Smooth muscle cell (in vitro differentiated cells): Measurements from ENCODE around the gene IFNL2. TPM values are rescaled to one million over a fixed set of nuclear protein-coding genes. Genes with fewer than 3 reads are reported as not detected.

Source experiments
- DNase-seq: peaks from one replicate; lab custom pipeline; 2025; ENCODE audit not compliant: unreplicated experiment; lab: John Stamatoyannopoulos, UW
- H2AFZ ChIP-seq: fragments of 200-600 bp; sonication (generic); 2 replicates; pipeline ENCODE4 v1.6.0; 2016; ENCODE audit warnings: antibody characterized with exemption, low read depth, mild to moderate bottlenecking
- H3F3A ChIP-seq: fragments of 200-600 bp; sonication (generic); 2 replicates; pipeline ENCODE4 v1.6.0; 2017; ENCODE audit warnings: antibody characterized with exemption, low read depth
- H3K27ac ChIP-seq: fragments of 200-600 bp; sonication (generic); 2 replicates; pipeline ENCODE4 v1.5.1; 2016; ENCODE audit warnings: low read depth, mild to moderate bottlenecking
- H3K27me3 ChIP-seq: fragments of 200-600 bp; sonication (generic); 2 replicates; pipeline ENCODE4 v1.6.1; 2016; ENCODE audit warnings: low read depth, mild to moderate bottlenecking
- H3K36me3 ChIP-seq: fragments of 200-600 bp; sonication (generic); 2 replicates; pipeline ENCODE4 v1.5.1; 2016; ENCODE audit warnings: low read depth
- H3K4me1 ChIP-seq: fragments of 200-600 bp; sonication (generic); 2 replicates; pipeline ENCODE4 v1.5.1; 2016; ENCODE audit warnings: low read depth
- H3K4me2 ChIP-seq: fragments of 200-600 bp; sonication (generic); 2 replicates; pipeline ENCODE4 v1.6.0; 2016; ENCODE audit warnings: mild to moderate bottlenecking
- H3K4me3 ChIP-seq: fragments of 200-600 bp; sonication (generic); 2 replicates; pipeline ENCODE4 v1.5.1; 2016; ENCODE audit warnings: mild to moderate bottlenecking
- H3K79me2 ChIP-seq: fragments of 200-600 bp; sonication (generic); 2 replicates; pipeline ENCODE4 v1.6.0; 2016; ENCODE audit warnings: low read depth, mild to moderate bottlenecking
- H3K9ac ChIP-seq: fragments of 200-600 bp; sonication (generic); 2 replicates; pipeline ENCODE4 v1.6.0; 2016; ENCODE audit warnings: low read depth
- H3K9me3 ChIP-seq: fragments of 200-600 bp; sonication (generic); replicated peaks from 2 replicates; pipeline ENCODE4 v1.5.1; 2016; ENCODE audit warnings: low read depth
- H4K20me1 ChIP-seq: fragments of 200-600 bp; sonication (generic); 2 replicates; pipeline ENCODE4 v1.6.0; 2016; ENCODE audit warnings: low read depth
- WGBS: methylation state at CpG from one replicate; pipeline ENCODE4 v1.1.7; 2016; ENCODE audit warnings: low lambda C conversion rate; 5-methylcytosine and 5-hydroxymethylcytosine counted together
- polyA plus RNA-seq: library from polyadenylated mRNA; unstranded; fragments of >200 nt; fragmentation: Nextera tagmentation; extraction: Ambion mirVana; gene quantifications from 2 replicates; pipeline ENCODE4 v1.2.1, GENCODE V29; 2016
- total RNA-seq: library from RNA; depleted of rRNA; stranded (reverse); fragments of >200 nt; gene quantifications from 2 replicates; pipeline ENCODE4 v1.2.3, GENCODE V29; 2014
- TF ChIP-seq, protein P1 (sequence below): fragments of 200-600 bp; sonication (generic); IDR thresholded peaks from 2 replicates; pipeline ENCODE4 v1.5.1; 2017; ENCODE audit warnings: borderline replicate concordance, mild to moderate bottlenecking, antibody characterized with exemption; ENCODE audit not compliant: insufficient read depth, poor library complexity, severe bottlenecking

The IFNL2 gene
- total and polyA plus RNA-seq, 2 experiments from 2014 or later, result not detected

DNA sequence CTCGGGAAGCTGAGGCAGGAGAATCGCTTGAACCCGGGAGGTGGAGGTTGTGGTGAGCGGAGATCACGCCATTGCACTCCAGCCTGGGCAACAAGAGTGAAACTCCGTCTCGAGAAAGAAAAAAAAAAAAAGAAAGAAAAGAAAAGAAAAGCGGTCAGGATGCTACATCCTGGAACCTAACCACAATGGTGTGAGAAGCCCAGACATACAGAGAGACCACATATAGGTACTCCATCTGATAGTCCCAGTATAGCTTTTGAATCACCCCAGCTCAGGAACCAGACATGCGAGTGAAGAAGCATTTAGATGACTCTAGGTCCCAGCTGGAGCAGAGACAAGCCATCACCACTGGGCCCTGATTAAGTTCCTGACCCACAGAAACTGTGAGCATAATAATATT lies 31.2 kb downstream of the IFNL2 start:
- Histone ChIP-seq H3K9ac (no peak overlapping the region), H3K27ac (no peak overlapping the region), H3K36me3 (no peaks in the 10 kb centered on the region), H4K20me1 (no peaks in the 10 kb centered on the region), H3F3A (no peaks in the 10 kb centered on the region), H3K9me3 (no peaks in the 10 kb centered on the region), H3K79me2 (no peaks in the 10 kb centered on the region), H3K4me1 (no peaks in the 10 kb centered on the region), H3K4me2 (no peak overlapping the region), H2AFZ (no peak overlapping the region), H3K27me3 (peaks cover 5% of the 10 kb centered on the region), H3K4me3 (no peak overlapping the region)
- TF ChIP-seq, protein P1, sequence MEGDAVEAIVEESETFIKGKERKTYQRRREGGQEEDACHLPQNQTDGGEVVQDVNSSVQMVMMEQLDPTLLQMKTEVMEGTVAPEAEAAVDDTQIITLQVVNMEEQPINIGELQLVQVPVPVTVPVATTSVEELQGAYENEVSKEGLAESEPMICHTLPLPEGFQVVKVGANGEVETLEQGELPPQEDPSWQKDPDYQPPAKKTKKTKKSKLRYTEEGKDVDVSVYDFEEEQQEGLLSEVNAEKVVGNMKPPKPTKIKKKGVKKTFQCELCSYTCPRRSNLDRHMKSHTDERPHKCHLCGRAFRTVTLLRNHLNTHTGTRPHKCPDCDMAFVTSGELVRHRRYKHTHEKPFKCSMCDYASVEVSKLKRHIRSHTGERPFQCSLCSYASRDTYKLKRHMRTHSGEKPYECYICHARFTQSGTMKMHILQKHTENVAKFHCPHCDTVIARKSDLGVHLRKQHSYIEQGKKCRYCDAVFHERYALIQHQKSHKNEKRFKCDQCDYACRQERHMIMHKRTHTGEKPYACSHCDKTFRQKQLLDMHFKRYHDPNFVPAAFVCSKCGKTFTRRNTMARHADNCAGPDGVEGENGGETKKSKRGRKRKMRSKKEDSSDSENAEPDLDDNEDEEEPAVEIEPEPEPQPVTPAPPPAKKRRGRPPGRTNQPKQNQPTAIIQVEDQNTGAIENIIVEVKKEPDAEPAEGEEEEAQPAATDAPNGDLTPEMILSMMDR, result no peak
- no peak for DNase-seq
- 91% methylated on average over 8 of the region's 9 CpGs for WGBS

DNA sequence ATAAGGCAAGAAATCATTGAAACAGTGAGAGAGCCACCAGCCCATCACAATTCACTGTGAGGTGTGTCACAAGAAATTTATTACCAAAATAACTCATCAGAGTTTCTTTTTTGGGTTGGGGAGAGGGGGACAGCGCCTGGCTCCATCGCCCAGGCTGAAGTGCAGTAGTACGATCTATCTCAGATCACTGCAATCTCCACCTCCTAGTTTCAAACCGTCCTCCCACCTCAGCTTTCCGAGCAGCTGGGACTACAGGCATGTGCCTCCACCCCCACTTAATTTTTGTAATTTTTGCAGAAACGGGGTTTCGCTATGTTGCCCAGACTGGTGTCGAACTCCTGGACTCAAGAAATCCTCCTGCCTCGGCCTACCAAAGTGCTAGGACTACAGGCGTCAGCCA lies 31.6 kb downstream of the IFNL2 start:
- H3K79me2 ChIP-seq, result no peaks in the 10 kb centered on the region
- H3K4me1 ChIP-seq, result no peaks in the 10 kb centered on the region
- H3K4me3 ChIP-seq, result no peak overlapping the region
- no peak for DNase-seq
- no peak overlapping the region for H3K27ac ChIP-seq
- H2AFZ ChIP-seq, result no peak overlapping the region
- 94% methylated on average over 10 of the region's 10 CpGs for WGBS
- no peak overlapping the region for H3K4me2 ChIP-seq
- H3K9me3 ChIP-seq, result no peaks in the 10 kb centered on the region
- TF ChIP-seq, protein P1, result no peak
- H3K36me3 ChIP-seq, result no peaks in the 10 kb centered on the region
- H3K9ac ChIP-seq, result no peak overlapping the region
- no peaks in the 10 kb centered on the region for H3F3A ChIP-seq
- H4K20me1 ChIP-seq, result no peaks in the 10 kb centered on the region
- H3K27me3 ChIP-seq, result peaks cover 5% of the 10 kb centered on the region

DNA sequence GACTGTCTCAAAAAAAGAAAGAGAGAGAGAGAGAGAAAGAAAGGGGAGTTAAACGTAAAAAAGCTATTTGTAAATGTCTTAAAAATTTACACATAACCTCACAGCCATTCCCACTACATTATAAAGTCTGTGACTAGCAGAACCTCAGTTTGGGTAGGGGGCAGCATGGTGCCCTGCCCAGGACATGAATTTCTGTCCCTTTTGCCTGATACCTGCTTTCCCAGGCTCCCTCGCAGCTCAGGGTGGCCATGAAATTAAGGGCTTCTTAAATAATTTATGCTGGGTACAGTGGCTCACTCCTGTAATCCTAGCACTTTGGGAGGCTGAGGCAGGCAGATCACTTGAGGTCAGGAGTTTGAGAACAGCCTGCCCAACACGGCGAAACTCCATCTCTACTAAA lies 32.8 kb downstream of the IFNL2 start:
- TF ChIP-seq, protein P1, result no peak
- H3K36me3 ChIP-seq, result no peaks in the 10 kb centered on the region
- no peak overlapping the region for H3K9ac ChIP-seq
- H3K9me3 ChIP-seq, result no peaks in the 10 kb centered on the region
- H3K27me3 ChIP-seq, result peaks cover 5% of the 10 kb centered on the region
- H3K4me2 ChIP-seq, result no peak overlapping the region
- H4K20me1 ChIP-seq, result no peaks in the 10 kb centered on the region
- no peaks in the 10 kb centered on the region for H3K79me2 ChIP-seq
- H3K4me3 ChIP-seq, result no peak overlapping the region
- no peak for DNase-seq
- no peaks in the 10 kb centered on the region for H3F3A ChIP-seq
- H3K4me1 ChIP-seq, result peaks cover 3% of the 10 kb centered on the region
- no peak overlapping the region for H2AFZ ChIP-seq
- H3K27ac ChIP-seq, result no peak overlapping the region
- WGBS, result 87% methylated on average over 4 of the region's 4 CpGs

DNA sequence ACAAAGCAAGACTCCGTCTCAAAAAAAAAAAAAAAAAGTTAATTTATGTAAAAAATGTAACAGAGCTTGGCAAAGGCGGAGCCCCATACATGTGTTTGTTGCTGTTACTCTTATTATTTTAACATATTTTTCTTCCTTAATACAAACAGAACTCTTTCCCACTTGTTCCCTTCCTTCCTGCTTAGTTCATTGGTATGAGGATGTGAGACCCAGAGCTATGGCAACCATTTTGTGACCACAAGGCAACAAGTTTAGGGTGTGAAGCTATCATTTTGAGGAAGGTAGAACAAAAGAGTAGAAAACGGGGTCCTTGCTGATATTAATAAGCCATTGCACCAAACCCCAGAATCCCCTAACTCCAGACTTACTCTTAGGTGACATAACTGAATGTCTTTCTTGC lies 33.4 kb downstream of the IFNL2 start:
- DNase-seq, result no peak
- Histone ChIP-seq H3K27me3 (peaks cover under 1% of the 10 kb centered on the region), H4K20me1 (no peaks in the 10 kb centered on the region), H3K4me3 (no peak overlapping the region), H3K79me2 (no peaks in the 10 kb centered on the region), H3K27ac (no peak overlapping the region), H3F3A (no peaks in the 10 kb centered on the region), H3K36me3 (no peaks in the 10 kb centered on the region), H2AFZ (no peak overlapping the region), H3K9ac (no peak overlapping the region), H3K4me2 (no peak overlapping the region), H3K9me3 (no peaks in the 10 kb centered on the region), H3K4me1 (peaks cover 3% of the 10 kb centered on the region)
- TF ChIP-seq, protein P1, result no peak
- WGBS, result 89% methylated on average over 3 of the region's 3 CpGs
